ENCODE data around the gene MINK1. TPM values are rescaled to one million over a fixed set of nuclear protein-coding genes. Genes with fewer than 3 reads are reported as not detected.

MINK1 gene
- total RNA-seq, 1 donor from 2014 or later = 120 TPM

GRCh38 chr17:4898351-4898750, 65.2 kb downstream of the MINK1 start:
- Histone ChIP-seq H3K36me3 (peaks cover 0 to 42% of the 10 kb centered on the region in 2 donors), H3K27ac (no peak overlapping the region)
- intact Hi-C loops (cut with DNase I) = no loop called here

GRCh38 chr17:4898927-4899326, 65.8 kb downstream of the MINK1 start:
- TF ChIP-seq POLR2A (IDR thresholded peaks at IDR 0.05) = no peak
- TF ChIP-seq POLR2AphosphoS5 (IDR thresholded peaks at IDR 0.05; ENCODE audit: insufficient read depth in 1 of 2, low read depth in 1 of 2) = no peak
- no peak for TF ChIP-seq CTCF (IDR thresholded peaks at IDR 0.05)
- no peak for DNase-seq (ENCODE audit: extremely low spot score in 2 of 2)
- intact Hi-C loops (cut with DNase I) = no loop called here
- Histone ChIP-seq H3K9me3 (no peaks in the 10 kb centered on the region), H3K27me3 (no peaks in the 10 kb centered on the region), H3K27ac (peak overlapping the region; percentile 10), H3K4me1 (peaks cover 29% of the 10 kb centered on the region), H3K36me3 (peaks cover 0 to 37% of the 10 kb centered on the region in 2 donors), H3K4me3 (peak overlapping the region; percentile 50 to 56)

More at GRCh38 chr17:4898351-4898750, 65.2 kb downstream of the MINK1 start:
- TF ChIP-seq POLR2A (IDR thresholded peaks at IDR 0.05) (no peak), CTCF (IDR thresholded peaks at IDR 0.05) (no peak)
- no peaks in the 10 kb centered on the region for H3K9me3 ChIP-seq
- no peak for DNase-seq (ENCODE audit: extremely low spot score in 2 of 2)
- no peaks in the 10 kb centered on the region for H3K27me3 ChIP-seq
- H3K4me1 ChIP-seq = peaks cover 27% of the 10 kb centered on the region
- H3K4me3 ChIP-seq = no peak overlapping the region

GRCh38 chr17:4899341-4900230, 66.4 kb downstream of the MINK1 start, which contains the start of gene C17orf107:
Gene C17orf107, plus strand, starts transcription at chr17:4899536. Its CDS starts 227 bp downstream, at chr17:4899763.
- intact Hi-C loops (cut with DNase I) = loop anchor here (10.0 kb wide), 1 partner anchor 165 kb away; no protein-coding TSS in a partner anchor
- TF ChIP-seq POLR2A (IDR thresholded peaks at IDR 0.05) (no peak), POLR2AphosphoS5 (IDR thresholded peaks at IDR 0.05; ENCODE audit: insufficient read depth in 1 of 2, low read depth in 1 of 2) (peak in 1 of 2 donors; percentile 72), CTCF (IDR thresholded peaks at IDR 0.05) (no peak)
- Histone ChIP-seq H3K4me1 (peaks cover 29% of the 10 kb centered on the region), H3K9me3 (no peaks in the 10 kb centered on the region), H3K4me3 (peak within 1 kb of the TSS; percentile 50 to 56), H3K27ac (peak within 1 kb of the TSS; percentile 10), H3K27me3 (no peaks in the 10 kb centered on the region), H3K36me3 (peaks cover 0 to 30% of the 10 kb centered on the region in 2 donors)
- no peak for DNase-seq (ENCODE audit: extremely low spot score in 2 of 2)

- H3K27ac ChIP-seq = no peak overlapping the region
- H3K36me3 ChIP-seq = peaks cover 0 to 22% of the 10 kb centered on the region in 2 donors
- H3K27me3 ChIP-seq = no peaks in the 10 kb centered on the region
- no peak for DNase-seq (ENCODE audit: extremely low spot score in 2 of 2)
- H3K4me1 ChIP-seq = peaks cover 29% of the 10 kb centered on the region
- no peaks in the 10 kb centered on the region for H3K9me3 ChIP-seq
- no peak for TF ChIP-seq POLR2AphosphoS5 (IDR thresholded peaks at IDR 0.05; ENCODE audit: insufficient read depth in 1 of 2, low read depth in 1 of 2)
- TF ChIP-seq CTCF (IDR thresholded peaks at IDR 0.05) = no peak
- TF ChIP-seq POLR2A (IDR thresholded peaks at IDR 0.05) = no peak
- H3K4me3 ChIP-seq = peak overlapping the region; percentile 50 to 56
- intact Hi-C loops (cut with DNase I) = loop anchor here (10.0 kb wide), 1 partner anchor 164 kb away; no protein-coding TSS in a partner anchor
Measured at GRCh38 chr17:4900231-4901107, 67.3 kb downstream of the MINK1 start.
